ENCODE data around the gene KCNJ6.

DNA sequence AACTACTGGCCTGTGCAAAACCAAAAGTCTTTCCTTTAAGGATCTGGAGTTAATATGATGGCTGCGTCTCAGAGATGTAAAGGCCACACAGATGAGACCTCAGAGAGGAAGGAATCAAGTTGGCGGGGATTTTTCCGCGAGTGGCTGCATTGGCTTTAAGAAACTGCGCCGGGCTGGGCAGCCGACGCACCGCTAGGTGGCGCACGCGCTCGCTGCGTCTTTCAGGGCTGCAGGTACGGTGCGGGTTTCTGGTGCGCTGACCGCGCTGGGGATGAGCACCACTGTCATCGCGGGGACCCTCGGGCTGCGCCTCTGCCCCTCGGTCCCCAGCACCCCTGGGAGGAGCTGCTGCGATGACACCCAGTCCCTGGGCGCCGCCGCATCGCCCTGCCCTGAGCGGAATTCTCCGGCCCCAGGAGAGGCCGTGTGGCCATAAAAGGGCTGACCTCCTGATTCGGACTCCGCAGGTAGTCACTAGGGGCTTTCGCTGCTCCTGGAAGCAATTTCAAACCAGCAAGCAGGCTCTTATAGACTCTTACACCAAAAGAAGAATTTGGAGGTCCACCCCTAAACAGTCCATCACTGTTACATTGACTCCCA is 241.0 kb downstream of the KCNJ6 start:
- TF ChIP-seq, protein P1, sequence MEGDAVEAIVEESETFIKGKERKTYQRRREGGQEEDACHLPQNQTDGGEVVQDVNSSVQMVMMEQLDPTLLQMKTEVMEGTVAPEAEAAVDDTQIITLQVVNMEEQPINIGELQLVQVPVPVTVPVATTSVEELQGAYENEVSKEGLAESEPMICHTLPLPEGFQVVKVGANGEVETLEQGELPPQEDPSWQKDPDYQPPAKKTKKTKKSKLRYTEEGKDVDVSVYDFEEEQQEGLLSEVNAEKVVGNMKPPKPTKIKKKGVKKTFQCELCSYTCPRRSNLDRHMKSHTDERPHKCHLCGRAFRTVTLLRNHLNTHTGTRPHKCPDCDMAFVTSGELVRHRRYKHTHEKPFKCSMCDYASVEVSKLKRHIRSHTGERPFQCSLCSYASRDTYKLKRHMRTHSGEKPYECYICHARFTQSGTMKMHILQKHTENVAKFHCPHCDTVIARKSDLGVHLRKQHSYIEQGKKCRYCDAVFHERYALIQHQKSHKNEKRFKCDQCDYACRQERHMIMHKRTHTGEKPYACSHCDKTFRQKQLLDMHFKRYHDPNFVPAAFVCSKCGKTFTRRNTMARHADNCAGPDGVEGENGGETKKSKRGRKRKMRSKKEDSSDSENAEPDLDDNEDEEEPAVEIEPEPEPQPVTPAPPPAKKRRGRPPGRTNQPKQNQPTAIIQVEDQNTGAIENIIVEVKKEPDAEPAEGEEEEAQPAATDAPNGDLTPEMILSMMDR (IDR thresholded peaks at IDR 0.05): peak; percentile 96
- no peak for TF ChIP-seq POLR2AphosphoS5 (IDR thresholded peaks at IDR 0.05; ENCODE audit: low read depth, low read length)
- TF ChIP-seq EZH2phosphoT487 (IDR thresholded peaks at IDR 0.05; ENCODE audit: borderline replicate concordance, low read depth): no peak
- TF ChIP-seq FOSL2 (IDR thresholded peaks at IDR 0.05; ENCODE audit: borderline replicate concordance, low read depth): no peak
- TF ChIP-seq NRF1 (IDR thresholded peaks at IDR 0.05; ENCODE audit: low read depth, low read length): no peak
- TF ChIP-seq, protein P2, sequence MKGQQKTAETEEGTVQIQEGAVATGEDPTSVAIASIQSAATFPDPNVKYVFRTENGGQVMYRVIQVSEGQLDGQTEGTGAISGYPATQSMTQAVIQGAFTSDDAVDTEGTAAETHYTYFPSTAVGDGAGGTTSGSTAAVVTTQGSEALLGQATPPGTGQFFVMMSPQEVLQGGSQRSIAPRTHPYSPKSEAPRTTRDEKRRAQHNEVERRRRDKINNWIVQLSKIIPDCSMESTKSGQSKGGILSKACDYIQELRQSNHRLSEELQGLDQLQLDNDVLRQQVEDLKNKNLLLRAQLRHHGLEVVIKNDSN (IDR thresholded peaks at IDR 0.05; ENCODE audit: borderline replicate concordance, low read depth): no peak
- TF ChIP-seq TCF12 (IDR thresholded peaks at IDR 0.05): no peak
- TF ChIP-seq, protein P3, sequence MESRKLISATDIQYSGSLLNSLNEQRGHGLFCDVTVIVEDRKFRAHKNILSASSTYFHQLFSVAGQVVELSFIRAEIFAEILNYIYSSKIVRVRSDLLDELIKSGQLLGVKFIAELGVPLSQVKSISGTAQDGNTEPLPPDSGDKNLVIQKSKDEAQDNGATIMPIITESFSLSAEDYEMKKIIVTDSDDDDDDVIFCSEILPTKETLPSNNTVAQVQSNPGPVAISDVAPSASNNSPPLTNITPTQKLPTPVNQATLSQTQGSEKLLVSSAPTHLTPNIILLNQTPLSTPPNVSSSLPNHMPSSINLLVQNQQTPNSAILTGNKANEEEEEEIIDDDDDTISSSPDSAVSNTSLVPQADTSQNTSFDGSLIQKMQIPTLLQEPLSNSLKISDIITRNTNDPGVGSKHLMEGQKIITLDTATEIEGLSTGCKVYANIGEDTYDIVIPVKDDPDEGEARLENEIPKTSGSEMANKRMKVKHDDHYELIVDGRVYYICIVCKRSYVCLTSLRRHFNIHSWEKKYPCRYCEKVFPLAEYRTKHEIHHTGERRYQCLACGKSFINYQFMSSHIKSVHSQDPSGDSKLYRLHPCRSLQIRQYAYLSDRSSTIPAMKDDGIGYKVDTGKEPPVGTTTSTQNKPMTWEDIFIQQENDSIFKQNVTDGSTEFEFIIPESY (IDR thresholded peaks at IDR 0.05; ENCODE audit: borderline replicate concordance, low read depth): no peak
